ENCODE measurements around the gene PVR. TPM values are rescaled to one million over a fixed set of nuclear protein-coding genes. Genes with fewer than 3 reads are reported as not detected.

The PVR gene
- total and polyA plus RNA-seq, 10 of the 15 experiments (the other 5 are each of a cell fraction or from before 2014, with no cell fraction given): 0.07 to 4.0 (median 1.9) TPM

- WGBS (ENCODE audit: insufficient coverage, insufficient replicate concordance, low lambda C conversion rate, missing lambda C conversion rate): 40% methylated on average over 25 of the region's 25 CpGs
- H3K27me3 ChIP-seq (replicated peaks in 1 of 2; ENCODE audit: control insufficient read depth in 2 of 2, insufficient read depth in 2 of 2, low read length in 1 of 2): no peaks in the 10 kb centered on the region
- H3K36me3 ChIP-seq (ENCODE audit: control insufficient read depth in 2 of 2, insufficient read depth in 2 of 2, low read length in 1 of 2): no peaks in the 10 kb centered on the region
- ChIA-PET SMC1A (ENCODE audit: uncharacterized antibody, unreplicated experiment) (no interaction called here), RAD21 (ENCODE audit: unreplicated experiment) (no interaction called here), POLR2A (no interaction called here), CTCF (interaction anchor here (0.7 kb wide), 1 partner anchor 25 kb away, joined by 3 read pairs; no protein-coding TSS in a partner anchor)
- no peak within 1 kb of the TSS for H3K4me3 ChIP-seq
- H3K79me2 ChIP-seq (ENCODE audit: control insufficient read depth, insufficient read depth, low read length): no peaks in the 10 kb centered on the region
- H3K4me2 ChIP-seq (ENCODE audit: control insufficient read depth, insufficient read depth): no peak within 1 kb of the TSS
- TF ChIP-seq RCOR1 (conservative IDR thresholded peaks at IDR 0.05; ENCODE audit: low read depth, low read length): no peak
- TF ChIP-seq GABPA (IDR thresholded peaks at IDR 0.05; ENCODE audit: low read depth): no peak
- no peak for TF ChIP-seq NFXL1 (IDR thresholded peaks at IDR 0.05; ENCODE audit: borderline replicate concordance)
- TF ChIP-seq MYC (IDR thresholded peaks at IDR 0.05; ENCODE audit: insufficient read depth, insufficient read length, insufficient replicate concordance, low read length, severe bottlenecking): no peak
- no peak for TF ChIP-seq ZZZ3 (IDR thresholded peaks at IDR 0.05; ENCODE audit: control insufficient read depth, insufficient read length, low read depth)
- TF ChIP-seq NFYB (IDR thresholded peaks at IDR 0.05; ENCODE audit: insufficient read depth, low read depth, low read length): no peak
- TF ChIP-seq ATF3 (IDR thresholded peaks at IDR 0.05; ENCODE audit: borderline replicate concordance, extremely low read depth, low read depth, low read length): no peak
- no peak for TF ChIP-seq MXI1 (IDR thresholded peaks at IDR 0.05; ENCODE audit: low read depth, low read length)
- no peak for TF ChIP-seq IRF4 (IDR thresholded peaks at IDR 0.05; ENCODE audit: low read depth, low read length)
- no peak for TF ChIP-seq SRF (IDR thresholded peaks at IDR 0.05; ENCODE audit: low read depth in 2 of 2, low read length in 2 of 2)
- no peak for TF ChIP-seq RUNX3 (IDR thresholded peaks at IDR 0.05; ENCODE audit: low read length)
- TF ChIP-seq ESRRA (IDR thresholded peaks at IDR 0.05; ENCODE audit: low read length): no peak
- no peak for TF ChIP-seq SREBF1 (IDR thresholded peaks at IDR 0.05; ENCODE audit: low read length)
- H3K9ac ChIP-seq (ENCODE audit: control insufficient read depth, insufficient read depth, low read length): no peak within 1 kb of the TSS
- H2AFZ ChIP-seq (ENCODE audit: control insufficient read depth, low read depth, low read length): no peak within 1 kb of the TSS
- no peaks in the 10 kb centered on the region for H3K9me3 ChIP-seq (replicated peaks; ENCODE audit: control insufficient read depth, insufficient read depth, low read length)
- FAIRE-seq (no peak), DNase-seq (ENCODE audit: low read depth, low spot score) (no peak), ATAC-seq (no peak)
- intact Hi-C loops (cut with micrococcal nuclease; ENCODE audit: unreplicated experiment): no loop called here
- H3K4me1 ChIP-seq (ENCODE audit: control insufficient read depth, insufficient read depth, low read length): no peaks in the 10 kb centered on the region
- in situ Hi-C loops (cut with MboI): no loop called here
- no peaks in the 10 kb centered on the region for H4K20me1 ChIP-seq (ENCODE audit: control insufficient read depth, insufficient read depth)
- H3K27ac ChIP-seq (ENCODE audit: control insufficient read depth, insufficient read depth): no peak within 1 kb of the TSS
- BruUV-seq (replicated peaks): no TSS peak
Observed at GRCh38 chr19:44613295-44614178, 30.2 kb upstream of the PVR start, which contains the start of gene IGSF23. Gene IGSF23, plus strand, starts transcription at chr19:44613563. Its CDS starts 83 bp downstream, at chr19:44613646.
